Smooth muscle cell (in vitro differentiated cells): Measurements from ENCODE around the gene MAPK14. TPM values are rescaled to one million over a fixed set of nuclear protein-coding genes. Genes with fewer than 3 reads are reported as not detected.

Experiments used
- DNase-seq: peaks from one replicate; lab custom pipeline; 2025; ENCODE audit not compliant: unreplicated experiment; lab: John Stamatoyannopoulos, UW
- H2AFZ ChIP-seq: fragments of 200-600 bp; sonication (generic); 2 replicates; pipeline ENCODE4 v1.6.0; 2016; ENCODE audit warnings: antibody characterized with exemption, low read depth, mild to moderate bottlenecking
- H3F3A ChIP-seq: fragments of 200-600 bp; sonication (generic); 2 replicates; pipeline ENCODE4 v1.6.0; 2017; ENCODE audit warnings: antibody characterized with exemption, low read depth
- H3K27ac ChIP-seq: fragments of 200-600 bp; sonication (generic); 2 replicates; pipeline ENCODE4 v1.5.1; 2016; ENCODE audit warnings: low read depth, mild to moderate bottlenecking
- H3K27me3 ChIP-seq: fragments of 200-600 bp; sonication (generic); 2 replicates; pipeline ENCODE4 v1.6.1; 2016; ENCODE audit warnings: low read depth, mild to moderate bottlenecking
- H3K36me3 ChIP-seq: fragments of 200-600 bp; sonication (generic); 2 replicates; pipeline ENCODE4 v1.5.1; 2016; ENCODE audit warnings: low read depth
- H3K4me1 ChIP-seq: fragments of 200-600 bp; sonication (generic); 2 replicates; pipeline ENCODE4 v1.5.1; 2016; ENCODE audit warnings: low read depth
- H3K4me2 ChIP-seq: fragments of 200-600 bp; sonication (generic); 2 replicates; pipeline ENCODE4 v1.6.0; 2016; ENCODE audit warnings: mild to moderate bottlenecking
- H3K4me3 ChIP-seq: fragments of 200-600 bp; sonication (generic); 2 replicates; pipeline ENCODE4 v1.5.1; 2016; ENCODE audit warnings: mild to moderate bottlenecking
- H3K79me2 ChIP-seq: fragments of 200-600 bp; sonication (generic); 2 replicates; pipeline ENCODE4 v1.6.0; 2016; ENCODE audit warnings: low read depth, mild to moderate bottlenecking
- H3K9ac ChIP-seq: fragments of 200-600 bp; sonication (generic); 2 replicates; pipeline ENCODE4 v1.6.0; 2016; ENCODE audit warnings: low read depth
- H3K9me3 ChIP-seq: fragments of 200-600 bp; sonication (generic); replicated peaks from 2 replicates; pipeline ENCODE4 v1.5.1; 2016; ENCODE audit warnings: low read depth
- H4K20me1 ChIP-seq: fragments of 200-600 bp; sonication (generic); 2 replicates; pipeline ENCODE4 v1.6.0; 2016; ENCODE audit warnings: low read depth
- WGBS: methylation state at CpG from one replicate; pipeline ENCODE4 v1.1.7; 2016; ENCODE audit warnings: low lambda C conversion rate; 5-methylcytosine and 5-hydroxymethylcytosine counted together
- polyA plus RNA-seq: library from polyadenylated mRNA; unstranded; fragments of >200 nt; fragmentation: Nextera tagmentation; extraction: Ambion mirVana; gene quantifications from 2 replicates; pipeline ENCODE4 v1.2.1, GENCODE V29; 2016
- total RNA-seq: library from RNA; depleted of rRNA; stranded (reverse); fragments of >200 nt; gene quantifications from 2 replicates; pipeline ENCODE4 v1.2.3, GENCODE V29; 2014
- TF ChIP-seq, protein P1 (sequence below): fragments of 200-600 bp; sonication (generic); IDR thresholded peaks from 2 replicates; pipeline ENCODE4 v1.5.1; 2017; ENCODE audit warnings: borderline replicate concordance, mild to moderate bottlenecking, antibody characterized with exemption; ENCODE audit not compliant: insufficient read depth, poor library complexity, severe bottlenecking

MAPK14 gene
- total and polyA plus RNA-seq, 2 experiments from 2014 or later, result 28.0 to 62.8 TPM

GRCh38 chr6:36039112-36039511 lies 11.5 kb downstream of the MAPK14 start:
- H4K20me1 ChIP-seq, result peaks cover 100% of the 10 kb centered on the region

GRCh38 chr6:36040958-36041357 lies 13.3 kb downstream of the MAPK14 start:
- H4K20me1 ChIP-seq, result peaks cover 100% of the 10 kb centered on the region
- H3K27ac ChIP-seq, result no peak overlapping the region
- peaks cover 9% of the 10 kb centered on the region for H3K4me1 ChIP-seq
- H3F3A ChIP-seq, result no peaks in the 10 kb centered on the region
- H3K79me2 ChIP-seq, result peaks cover 99% of the 10 kb centered on the region
- DNase-seq, result no peak
- H3K36me3 ChIP-seq, result no peaks in the 10 kb centered on the region
- TF ChIP-seq, protein P1, sequence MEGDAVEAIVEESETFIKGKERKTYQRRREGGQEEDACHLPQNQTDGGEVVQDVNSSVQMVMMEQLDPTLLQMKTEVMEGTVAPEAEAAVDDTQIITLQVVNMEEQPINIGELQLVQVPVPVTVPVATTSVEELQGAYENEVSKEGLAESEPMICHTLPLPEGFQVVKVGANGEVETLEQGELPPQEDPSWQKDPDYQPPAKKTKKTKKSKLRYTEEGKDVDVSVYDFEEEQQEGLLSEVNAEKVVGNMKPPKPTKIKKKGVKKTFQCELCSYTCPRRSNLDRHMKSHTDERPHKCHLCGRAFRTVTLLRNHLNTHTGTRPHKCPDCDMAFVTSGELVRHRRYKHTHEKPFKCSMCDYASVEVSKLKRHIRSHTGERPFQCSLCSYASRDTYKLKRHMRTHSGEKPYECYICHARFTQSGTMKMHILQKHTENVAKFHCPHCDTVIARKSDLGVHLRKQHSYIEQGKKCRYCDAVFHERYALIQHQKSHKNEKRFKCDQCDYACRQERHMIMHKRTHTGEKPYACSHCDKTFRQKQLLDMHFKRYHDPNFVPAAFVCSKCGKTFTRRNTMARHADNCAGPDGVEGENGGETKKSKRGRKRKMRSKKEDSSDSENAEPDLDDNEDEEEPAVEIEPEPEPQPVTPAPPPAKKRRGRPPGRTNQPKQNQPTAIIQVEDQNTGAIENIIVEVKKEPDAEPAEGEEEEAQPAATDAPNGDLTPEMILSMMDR, result no peak
- no peak overlapping the region for H3K4me2 ChIP-seq
- no peak overlapping the region for H2AFZ ChIP-seq
- H3K9ac ChIP-seq, result no peak overlapping the region
- H3K9me3 ChIP-seq, result no peaks in the 10 kb centered on the region
- H3K27me3 ChIP-seq, result no peaks in the 10 kb centered on the region
- no peak overlapping the region for H3K4me3 ChIP-seq

More at GRCh38 chr6:36039112-36039511, 11.5 kb downstream of the MAPK14 start:
- H2AFZ ChIP-seq, result no peak overlapping the region
- peak overlapping the region; percentile 55 for H3K9ac ChIP-seq
- peak overlapping the region; percentile 72 for H3K27ac ChIP-seq
- H3K27me3 ChIP-seq, result no peaks in the 10 kb centered on the region
- TF ChIP-seq, protein P1, result no peak
- H3F3A ChIP-seq, result no peaks in the 10 kb centered on the region
- H3K4me2 ChIP-seq, result no peak overlapping the region
- no peaks in the 10 kb centered on the region for H3K36me3 ChIP-seq
- no peak overlapping the region for H3K4me3 ChIP-seq
- no peak for DNase-seq
- no peaks in the 10 kb centered on the region for H3K9me3 ChIP-seq
- H3K4me1 ChIP-seq, result peaks cover 12% of the 10 kb centered on the region
- H3K79me2 ChIP-seq, result peaks cover 100% of the 10 kb centered on the region

GRCh38 chr6:36042618-36043260 lies 15.1 kb downstream of the MAPK14 start:
- Histone ChIP-seq H4K20me1 (peaks cover 100% of the 10 kb centered on the region), H3K4me3 (no peak overlapping the region), H3K9ac (no peak overlapping the region), H3K4me2 (no peak overlapping the region), H2AFZ (no peak overlapping the region), H3K9me3 (no peaks in the 10 kb centered on the region), H3K27me3 (no peaks in the 10 kb centered on the region), H3K4me1 (peaks cover 9% of the 10 kb centered on the region), H3K36me3 (no peaks in the 10 kb centered on the region), H3K79me2 (peaks cover 99% of the 10 kb centered on the region), H3F3A (no peaks in the 10 kb centered on the region), H3K27ac (no peak overlapping the region)
- TF ChIP-seq, protein P1, result no peak
- no peak for DNase-seq
- 96% methylated on average over 12 of the region's 12 CpGs for WGBS

DNA sequence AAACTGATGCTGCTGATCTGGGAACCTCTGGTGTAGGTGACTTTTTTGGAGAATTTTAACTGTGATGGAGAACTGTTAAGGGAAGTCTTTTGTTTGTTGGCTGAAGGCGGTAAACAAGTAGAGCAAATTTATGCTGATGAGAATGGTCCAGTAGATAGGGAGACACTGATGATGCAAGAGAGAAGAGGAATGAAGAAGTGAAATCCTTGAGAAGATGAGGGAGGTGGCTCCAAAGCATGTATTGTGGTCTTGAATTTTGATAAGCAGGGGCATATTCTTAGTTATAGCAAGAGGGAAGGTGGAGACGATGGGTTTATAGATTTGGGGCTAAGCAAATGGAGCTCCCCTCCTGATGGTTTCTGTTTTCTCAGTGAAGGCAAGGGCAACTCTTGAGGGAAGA lies 22.0 kb downstream of the MAPK14 start:
- no peaks in the 10 kb centered on the region for H3K36me3 ChIP-seq
- TF ChIP-seq, protein P1, result no peak
- peaks cover 100% of the 10 kb centered on the region for H4K20me1 ChIP-seq
- no peaks in the 10 kb centered on the region for H3K9me3 ChIP-seq
- no peaks in the 10 kb centered on the region for H3K27me3 ChIP-seq
- H3K79me2 ChIP-seq, result peaks cover 95% of the 10 kb centered on the region
- no peak overlapping the region for H2AFZ ChIP-seq
- peaks cover 6% of the 10 kb centered on the region for H3K4me1 ChIP-seq
- H3K4me2 ChIP-seq, result no peak overlapping the region
- H3K9ac ChIP-seq, result no peak overlapping the region
- 94% methylated on average over 2 of the region's 2 CpGs for WGBS
- H3F3A ChIP-seq, result peaks cover 3% of the 10 kb centered on the region
- DNase-seq, result no peak
- no peak overlapping the region for H3K27ac ChIP-seq
- no peak overlapping the region for H3K4me3 ChIP-seq
